Prostate gland (tissue), 2 donors: Measurements from ENCODE around the gene DMD.

ENCODE experiments used
- POLR2A ChIP-seq: fragments of 450-650 bp; IDR thresholded peaks from one replicate; pipeline ENCODE4 v1.6.1; 2016; ENCODE audit warnings: antibody characterized with exemption, mild to moderate bottlenecking
- TF ChIP-seq, protein P1 (sequence below), 4 experiments: fragments of 200-600 bp in 2 of 4; fragments of 450-650 bp in 2 of 4; sonication (generic) in 2 of 4; IDR thresholded peaks; 1 replicate in 3 of 4; 2 replicates in 1 of 4; pipeline ENCODE4 v1.5.1; 2016 to 2019; ENCODE audit warnings: antibody characterized with exemption in 4 of 4, mild to moderate bottlenecking in 2 of 4, moderate library complexity in 2 of 4

DNA sequence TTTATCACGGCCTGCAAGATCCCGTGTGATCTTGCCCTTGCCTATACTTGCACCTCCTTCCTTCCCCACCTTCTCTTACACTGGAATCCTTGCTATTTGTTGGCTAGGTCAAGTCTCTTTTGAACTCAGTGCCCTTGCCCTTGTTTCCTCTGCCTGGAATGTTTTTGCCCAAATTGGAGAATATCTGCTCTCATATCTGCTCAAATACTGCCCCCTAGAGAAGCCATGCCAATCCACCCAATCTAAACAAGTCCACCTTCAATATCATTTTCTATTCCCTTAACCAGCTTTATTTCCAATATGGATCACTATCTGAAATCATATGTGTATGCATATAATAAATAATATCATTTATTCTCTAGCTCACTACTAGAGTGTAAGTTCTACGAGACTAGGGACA is 1095.3 kb downstream of the DMD start:
- TF ChIP-seq, protein P1, sequence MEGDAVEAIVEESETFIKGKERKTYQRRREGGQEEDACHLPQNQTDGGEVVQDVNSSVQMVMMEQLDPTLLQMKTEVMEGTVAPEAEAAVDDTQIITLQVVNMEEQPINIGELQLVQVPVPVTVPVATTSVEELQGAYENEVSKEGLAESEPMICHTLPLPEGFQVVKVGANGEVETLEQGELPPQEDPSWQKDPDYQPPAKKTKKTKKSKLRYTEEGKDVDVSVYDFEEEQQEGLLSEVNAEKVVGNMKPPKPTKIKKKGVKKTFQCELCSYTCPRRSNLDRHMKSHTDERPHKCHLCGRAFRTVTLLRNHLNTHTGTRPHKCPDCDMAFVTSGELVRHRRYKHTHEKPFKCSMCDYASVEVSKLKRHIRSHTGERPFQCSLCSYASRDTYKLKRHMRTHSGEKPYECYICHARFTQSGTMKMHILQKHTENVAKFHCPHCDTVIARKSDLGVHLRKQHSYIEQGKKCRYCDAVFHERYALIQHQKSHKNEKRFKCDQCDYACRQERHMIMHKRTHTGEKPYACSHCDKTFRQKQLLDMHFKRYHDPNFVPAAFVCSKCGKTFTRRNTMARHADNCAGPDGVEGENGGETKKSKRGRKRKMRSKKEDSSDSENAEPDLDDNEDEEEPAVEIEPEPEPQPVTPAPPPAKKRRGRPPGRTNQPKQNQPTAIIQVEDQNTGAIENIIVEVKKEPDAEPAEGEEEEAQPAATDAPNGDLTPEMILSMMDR (IDR thresholded peaks at IDR 0.05) = no peak
- TF ChIP-seq POLR2A = no peak
